Esophagus (tissue), 2 donors: ENCODE data around the gene ATXN7L1. TPM values are rescaled to one million over a fixed set of nuclear protein-coding genes. Genes with fewer than 3 reads are reported as not detected.
A peak's percentile ranks its signal among the peaks of the same experiment; 100 is the strongest.

Experiments
- H3K27ac ChIP-seq, 2 donors: one replicate each; pipeline ENCODE4 v1.5.1; 2013; ENCODE audit warnings: low read depth in 2 of 2, mild to moderate bottlenecking in 2 of 2, inconsistent platforms in 1 of 2, low read length in 1 of 2, moderate library complexity in 1 of 2
- H3K27me3 ChIP-seq, 2 donors: one replicate each; pipeline ENCODE4 v1.6.1; 2013; ENCODE audit warnings: low read length in 2 of 2, control low read depth in 1 of 2, mild to moderate bottlenecking in 1 of 2; ENCODE audit not compliant: insufficient read depth in 2 of 2, control insufficient read depth in 1 of 2
- H3K36me3 ChIP-seq, 2 donors: one replicate each; pipeline ENCODE4 v1.6.1; 2013; ENCODE audit warnings: low read length in 1 of 2; ENCODE audit not compliant: control insufficient read depth in 2 of 2, insufficient read depth in 2 of 2
- H3K4me1 ChIP-seq, 2 donors: one replicate each; pipeline ENCODE4 v1.6.1; 2013; ENCODE audit warnings: low read length in 1 of 2; ENCODE audit not compliant: control insufficient read depth in 2 of 2, insufficient read depth in 2 of 2
- H3K4me3 ChIP-seq, 2 donors: one replicate each; pipeline ENCODE4 v1.5.1; 2013; ENCODE audit warnings: low read length in 2 of 2, mild to moderate bottlenecking in 2 of 2, low read depth in 1 of 2, moderate library complexity in 1 of 2
- H3K9me3 ChIP-seq, 2 donors: one replicate each; pipeline ENCODE4 v1.6.1; 2013; ENCODE audit warnings: mild to moderate bottlenecking in 2 of 2, low read depth in 1 of 2, low read length in 1 of 2, moderate library complexity in 1 of 2; ENCODE audit not compliant: control insufficient read depth in 2 of 2, insufficient read depth in 1 of 2
- WGBS, 2 donors: extraction: QIAGEN DNeasy Blood & Tissue Kit; methylation state at CpG; one replicate each; pipeline ENCODE4 v1.1.7; 2013; 5-methylcytosine and 5-hydroxymethylcytosine counted together
- polyA plus RNA-seq, 2 donors: library from polyadenylated mRNA; stranded (reverse); fragments of 200-250 nt; gene quantifications; one replicate each; pipeline ENCODE4 v1.2.3, GENCODE V29; 2013
- donor health status: healthy with polysubstance abuse.
- donor health status: Bipolar disorder and iron deficiency.

The ATXN7L1 gene
- polyA plus RNA-seq, 2 donors: 4.0 to 4.8 TPM

GRCh38 chr7:105693576-105693975 lies 182.8 kb downstream of the ATXN7L1 start:
- H3K27ac ChIP-seq: no peak overlapping the region
- 90 to 93% methylated on average over 3 of the region's 3 CpGs for WGBS, 2 donors

GRCh38 chr7:105691680-105692564 lies 184.5 kb downstream of the ATXN7L1 start:
- H3K36me3 ChIP-seq: no peaks in the 10 kb centered on the region
- H3K27me3 ChIP-seq: no peaks in the 10 kb centered on the region
- 5% methylated on average over 21 of the region's 21 CpGs for WGBS, 2 donors
- H3K9me3 ChIP-seq: no peaks in the 10 kb centered on the region
- no peaks in the 10 kb centered on the region for H3K4me1 ChIP-seq
- H3K27ac ChIP-seq: peak overlapping the region; percentile 52 to 81
- H3K4me3 ChIP-seq: peak overlapping the region; percentile 15 to 50

More at GRCh38 chr7:105693576-105693975, 182.8 kb downstream of the ATXN7L1 start:
- H3K4me3 ChIP-seq: no peak overlapping the region
- no peaks in the 10 kb centered on the region for H3K36me3 ChIP-seq
- H3K27me3 ChIP-seq: no peaks in the 10 kb centered on the region
- H3K9me3 ChIP-seq: no peaks in the 10 kb centered on the region
- no peaks in the 10 kb centered on the region for H3K4me1 ChIP-seq

GRCh38 chr7:105691082-105691679 lies 185.2 kb downstream of the ATXN7L1 start:
- no peaks in the 10 kb centered on the region for H3K36me3 ChIP-seq
- no peaks in the 10 kb centered on the region for H3K27me3 ChIP-seq
- H3K27ac ChIP-seq: peak overlapping the region; percentile 71 to 84
- peak overlapping the region; percentile 27 to 50 for H3K4me3 ChIP-seq
- H3K9me3 ChIP-seq: no peaks in the 10 kb centered on the region
- H3K4me1 ChIP-seq: no peaks in the 10 kb centered on the region
- WGBS, 2 donors: 6 to 7% methylated on average over 18 of the region's 18 CpGs

- H3K4me1 ChIP-seq: no peaks in the 10 kb centered on the region
Measured at GRCh38 chr7:105690325-105690945, 186.0 kb downstream of the ATXN7L1 start.

GRCh38 chr7:105689067-105689819 lies 187.2 kb downstream of the ATXN7L1 start:
- no peaks in the 10 kb centered on the region for H3K36me3 ChIP-seq
- 78 to 80% methylated on average over 13 of the region's 13 CpGs for WGBS, 2 donors
- no peak overlapping the region for H3K27ac ChIP-seq
- H3K4me3 ChIP-seq: no peak overlapping the region
- no peaks in the 10 kb centered on the region for H3K27me3 ChIP-seq
- no peaks in the 10 kb centered on the region for H3K4me1 ChIP-seq
- H3K9me3 ChIP-seq: no peaks in the 10 kb centered on the region

More at GRCh38 chr7:105690325-105690945, 186.0 kb downstream of the ATXN7L1 start:
- H3K36me3 ChIP-seq: no peaks in the 10 kb centered on the region
- no peaks in the 10 kb centered on the region for H3K9me3 ChIP-seq
- 82 to 83% methylated on average over 17 of the region's 17 CpGs for WGBS, 2 donors
- peak overlapping the region; percentile 71 to 84 for H3K27ac ChIP-seq
- no peak overlapping the region for H3K4me3 ChIP-seq
- no peaks in the 10 kb centered on the region for H3K27me3 ChIP-seq

- no peaks in the 10 kb centered on the region for H3K9me3 ChIP-seq
- 75 to 83% methylated on average over 5 of the region's 5 CpGs for WGBS, 2 donors
- no peak overlapping the region for H3K4me3 ChIP-seq
- no peaks in the 10 kb centered on the region for H3K36me3 ChIP-seq
- no peaks in the 10 kb centered on the region for H3K27me3 ChIP-seq
- no peaks in the 10 kb centered on the region for H3K4me1 ChIP-seq
- no peak overlapping the region for H3K27ac ChIP-seq
Measured at GRCh38 chr7:105688617-105689016, 187.8 kb downstream of the ATXN7L1 start.

GRCh38 chr7:105685161-105685560 lies 191.2 kb downstream of the ATXN7L1 start:
- no peaks in the 10 kb centered on the region for H3K4me1 ChIP-seq
- no peak overlapping the region for H3K4me3 ChIP-seq
- H3K36me3 ChIP-seq: no peaks in the 10 kb centered on the region
- WGBS, 2 donors: 94% methylated on average over 3 of the region's 3 CpGs
- H3K27ac ChIP-seq: no peak overlapping the region
- no peaks in the 10 kb centered on the region for H3K27me3 ChIP-seq
- H3K9me3 ChIP-seq: no peaks in the 10 kb centered on the region

GRCh38 chr7:105682341-105683060 lies 193.9 kb downstream of the ATXN7L1 start:
- Histone ChIP-seq H3K9me3 (no peaks in the 10 kb centered on the region), H3K27me3 (no peaks in the 10 kb centered on the region), H3K27ac (no peak overlapping the region), H3K4me1 (peaks cover 3 to 12% of the 10 kb centered on the region in 2 donors), H3K4me3 (no peak overlapping the region), H3K36me3 (no peaks in the 10 kb centered on the region)
- WGBS, 2 donors: 64 to 77% methylated on average over 2 of the region's 2 CpGs
